ENCODE measurements around the gene CHST12.

DNA sequence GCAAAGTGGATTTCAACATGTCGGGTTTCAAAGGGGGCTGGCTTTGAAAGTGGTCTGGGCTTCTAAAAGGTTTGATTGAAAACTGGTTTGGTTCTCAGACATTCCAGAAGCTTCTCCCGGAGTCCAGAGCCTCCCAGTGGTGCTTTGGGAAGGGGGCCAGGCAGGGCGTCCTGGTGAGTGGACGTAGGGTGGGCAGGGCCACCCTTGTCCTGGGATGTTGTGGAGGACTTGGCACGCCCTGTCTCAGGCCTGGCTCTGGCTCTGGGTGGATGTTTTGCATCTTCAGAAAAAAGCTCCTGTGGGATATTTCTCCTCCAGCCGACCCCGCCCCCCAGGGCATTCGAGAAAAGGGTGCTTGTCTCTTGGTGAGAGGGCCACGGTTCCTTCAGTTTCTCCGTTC is 41.6 kb downstream of the CHST12 start:
- TF ChIP-seq, protein P1, sequence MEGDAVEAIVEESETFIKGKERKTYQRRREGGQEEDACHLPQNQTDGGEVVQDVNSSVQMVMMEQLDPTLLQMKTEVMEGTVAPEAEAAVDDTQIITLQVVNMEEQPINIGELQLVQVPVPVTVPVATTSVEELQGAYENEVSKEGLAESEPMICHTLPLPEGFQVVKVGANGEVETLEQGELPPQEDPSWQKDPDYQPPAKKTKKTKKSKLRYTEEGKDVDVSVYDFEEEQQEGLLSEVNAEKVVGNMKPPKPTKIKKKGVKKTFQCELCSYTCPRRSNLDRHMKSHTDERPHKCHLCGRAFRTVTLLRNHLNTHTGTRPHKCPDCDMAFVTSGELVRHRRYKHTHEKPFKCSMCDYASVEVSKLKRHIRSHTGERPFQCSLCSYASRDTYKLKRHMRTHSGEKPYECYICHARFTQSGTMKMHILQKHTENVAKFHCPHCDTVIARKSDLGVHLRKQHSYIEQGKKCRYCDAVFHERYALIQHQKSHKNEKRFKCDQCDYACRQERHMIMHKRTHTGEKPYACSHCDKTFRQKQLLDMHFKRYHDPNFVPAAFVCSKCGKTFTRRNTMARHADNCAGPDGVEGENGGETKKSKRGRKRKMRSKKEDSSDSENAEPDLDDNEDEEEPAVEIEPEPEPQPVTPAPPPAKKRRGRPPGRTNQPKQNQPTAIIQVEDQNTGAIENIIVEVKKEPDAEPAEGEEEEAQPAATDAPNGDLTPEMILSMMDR (IDR thresholded peaks at IDR 0.05), result no peak
- TF ChIP-seq POLR2AphosphoS5 (IDR thresholded peaks at IDR 0.05) (no peak), POLR2A (IDR thresholded peaks at IDR 0.05) (no peak)
